Fibroblast of skin of scalp (primary cell): ENCODE measurements around the gene SCAMP5.

ENCODE experiments used
- DNase-seq: peaks from one replicate; pipeline ENCODE4 v3.0.0-alpha.2; 2013

The SCAMP5 gene

DNA sequence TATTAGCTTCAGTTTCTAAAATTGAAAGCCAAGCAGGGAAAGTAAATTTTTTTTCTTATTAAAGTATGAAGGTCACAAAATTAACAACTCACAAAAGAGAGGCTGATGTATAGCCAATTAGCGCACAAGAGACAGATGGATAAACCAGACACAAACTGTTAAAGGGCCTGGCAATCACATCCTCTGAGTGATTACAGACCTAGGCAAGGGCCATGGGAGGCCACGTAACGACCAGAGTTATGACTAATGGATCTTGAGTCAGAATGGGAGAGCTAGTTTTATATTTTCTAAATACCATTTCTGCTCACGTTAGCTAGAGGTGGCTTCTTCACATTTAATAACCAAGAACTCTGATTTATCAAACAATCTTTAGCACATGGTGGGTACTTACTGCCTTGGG, 17.8 kb upstream of the SCAMP5 start:
- DNase-seq = no peak

DNA sequence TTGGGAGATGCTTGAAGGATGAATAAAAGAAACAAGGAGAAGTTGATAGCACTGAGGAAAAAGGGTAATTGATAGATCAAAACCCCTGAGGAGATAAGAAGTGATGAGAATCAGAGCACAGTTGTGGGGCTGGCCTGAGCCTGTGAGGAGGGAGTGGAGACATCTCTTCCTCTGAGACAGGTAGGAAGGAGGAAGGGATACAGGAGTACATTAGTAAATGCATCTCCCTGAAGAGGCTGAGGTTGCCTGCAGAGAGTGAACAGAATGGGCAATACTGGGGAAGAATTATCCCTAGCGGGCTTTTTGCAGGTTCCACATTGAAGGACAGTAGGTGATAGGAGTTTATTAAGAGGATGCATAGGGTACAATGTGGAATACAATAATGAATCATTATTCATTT, 17.3 kb upstream of the SCAMP5 start:
- no peak for DNase-seq

GRCh38 chr15:74978503-74978902, 16.9 kb upstream of the SCAMP5 start:
- DNase-seq = no peak

DNA sequence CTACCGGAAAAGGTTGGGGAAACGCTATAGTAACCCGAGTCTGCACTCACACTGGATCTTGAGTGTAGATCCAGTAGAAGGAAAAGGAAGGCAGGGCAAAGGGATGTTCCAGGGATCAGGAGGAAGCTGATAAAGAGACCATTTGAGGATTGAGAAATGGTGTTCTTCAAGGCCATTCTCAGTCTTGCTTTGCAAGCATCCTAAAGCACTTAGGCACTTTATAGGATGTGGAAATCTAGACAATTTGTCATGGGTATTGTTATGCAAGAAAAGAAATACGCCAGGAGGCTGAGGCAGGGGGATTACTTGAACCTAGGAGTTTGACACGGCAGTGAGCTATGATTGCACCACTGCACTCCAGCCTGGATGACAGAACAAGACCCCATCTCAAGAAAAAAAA, 13.2 kb upstream of the SCAMP5 start:
- DNase-seq = no peak

DNA sequence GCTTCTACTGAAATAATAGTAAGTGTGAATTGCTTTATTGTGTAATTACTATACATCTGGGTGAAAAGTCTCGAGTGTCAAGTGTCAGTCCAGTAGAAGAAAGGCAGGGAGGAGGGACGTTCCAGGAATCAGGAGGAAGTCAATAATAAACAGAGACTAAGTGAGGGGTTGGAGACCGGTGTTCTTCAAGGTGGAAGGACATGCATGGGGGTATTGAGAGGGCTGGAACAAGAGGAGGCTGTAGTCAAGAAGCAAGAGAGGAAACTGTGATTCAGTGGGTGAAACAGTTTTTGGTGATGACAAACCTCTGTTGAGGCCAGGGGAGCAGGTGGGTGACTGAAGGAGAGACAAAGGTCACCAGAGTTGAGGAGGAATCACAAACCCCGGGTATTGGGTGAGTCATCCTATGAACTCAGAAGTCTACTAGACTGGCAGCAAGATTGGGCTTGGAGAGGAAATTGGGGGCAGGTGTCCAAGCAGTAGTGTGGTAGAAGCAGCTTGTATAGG, 11.6 kb upstream of the SCAMP5 start:
- DNase-seq = no peak

DNA sequence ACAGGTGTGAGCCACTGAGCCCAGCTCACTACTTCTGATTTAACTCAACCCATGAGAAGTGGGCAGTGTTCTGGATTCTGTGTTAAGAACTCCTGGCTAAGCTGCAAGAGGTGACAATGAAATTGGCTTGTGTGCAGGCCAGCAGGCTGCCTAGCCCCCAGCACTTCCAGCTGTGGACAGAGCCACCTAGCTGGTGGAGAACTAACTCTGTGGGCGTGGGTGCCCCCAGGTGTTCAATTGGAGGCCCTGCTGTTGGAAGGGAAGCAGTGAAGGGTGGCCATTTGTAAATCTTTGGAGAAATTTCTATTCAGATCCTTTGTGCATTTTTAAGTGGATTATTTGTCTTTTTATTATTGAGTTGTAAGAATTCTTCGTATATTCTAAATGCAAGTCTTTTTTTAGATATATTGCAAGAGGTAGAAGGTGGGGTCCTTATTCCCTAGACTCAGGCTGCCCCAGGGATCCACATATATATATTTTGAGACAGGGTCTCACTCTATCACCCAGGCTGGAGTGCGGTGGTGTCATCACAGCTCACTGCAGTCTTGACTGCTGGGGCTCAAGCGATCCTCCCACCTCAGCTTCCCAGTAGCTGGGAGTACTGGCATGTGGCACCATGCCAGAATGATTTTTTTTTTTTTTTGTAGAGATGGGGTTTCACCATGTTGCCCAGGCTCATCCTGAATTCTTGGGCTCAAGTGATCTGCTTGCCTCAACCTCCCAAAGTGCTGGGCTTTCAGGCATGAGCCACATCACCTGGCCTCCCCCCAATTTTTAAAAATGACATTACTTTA, 7.2 kb upstream of the SCAMP5 start:
- DNase-seq = peak; percentile 8

DNA sequence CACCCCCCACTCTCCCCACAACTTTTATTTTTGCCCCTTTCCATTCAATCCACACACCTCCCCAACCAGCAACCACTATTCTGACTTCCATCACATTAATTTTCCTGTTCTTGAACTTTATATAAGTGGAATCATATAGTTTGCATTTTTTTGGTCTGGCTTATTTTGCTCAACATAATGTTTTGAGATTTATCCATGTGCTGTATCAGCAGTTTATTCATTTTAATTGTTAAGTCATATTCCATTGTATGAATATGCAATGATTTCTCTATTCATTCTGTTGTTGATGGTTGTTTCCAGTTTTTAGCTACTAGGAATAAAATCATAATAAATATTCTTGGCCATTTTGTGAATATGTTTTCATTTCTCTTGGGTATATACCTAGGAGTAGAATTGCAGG, 5.8 kb upstream of the SCAMP5 start:
- no peak for DNase-seq

DNA sequence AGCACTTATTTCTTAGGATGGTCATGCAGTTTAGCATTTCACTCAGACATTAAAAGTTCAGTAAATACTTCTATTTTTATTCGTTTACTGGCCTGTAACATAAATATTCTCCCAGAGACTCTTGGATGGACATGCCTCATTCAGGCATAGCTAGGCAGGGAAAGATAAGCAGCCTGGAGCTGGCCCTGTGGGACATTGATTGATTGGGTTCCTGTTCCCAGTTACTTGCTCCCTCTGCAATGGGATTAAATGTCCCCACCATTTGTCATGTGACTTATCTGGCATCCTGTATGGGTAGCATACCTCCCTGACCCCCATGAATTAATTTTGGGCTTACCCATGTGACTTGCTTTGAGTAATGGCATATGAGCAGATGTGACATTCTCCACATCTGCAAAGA, 2.7 kb upstream of the SCAMP5 start:
- DNase-seq = no peak

DNA sequence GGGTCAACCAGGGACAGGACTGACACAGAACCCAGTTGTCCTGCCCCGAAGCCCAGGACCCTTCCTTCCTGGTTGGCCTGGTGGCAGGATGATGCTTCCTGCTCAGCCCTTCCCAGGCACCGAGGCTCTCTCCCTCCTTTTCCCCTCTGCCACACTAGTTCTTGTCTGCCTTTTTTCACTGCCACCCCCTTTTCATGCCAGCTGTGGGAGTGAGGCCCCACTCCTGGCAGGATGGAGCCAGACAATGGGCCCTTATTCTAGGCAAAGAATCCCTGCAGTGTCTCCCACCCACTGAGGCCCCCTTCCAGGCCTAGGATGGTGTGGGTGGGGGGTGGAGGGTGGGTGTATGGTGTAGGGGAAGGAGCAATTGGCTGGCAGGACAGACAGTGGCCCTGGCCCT, 1.1 kb upstream of the SCAMP5 start:
- no peak for DNase-seq

DNA sequence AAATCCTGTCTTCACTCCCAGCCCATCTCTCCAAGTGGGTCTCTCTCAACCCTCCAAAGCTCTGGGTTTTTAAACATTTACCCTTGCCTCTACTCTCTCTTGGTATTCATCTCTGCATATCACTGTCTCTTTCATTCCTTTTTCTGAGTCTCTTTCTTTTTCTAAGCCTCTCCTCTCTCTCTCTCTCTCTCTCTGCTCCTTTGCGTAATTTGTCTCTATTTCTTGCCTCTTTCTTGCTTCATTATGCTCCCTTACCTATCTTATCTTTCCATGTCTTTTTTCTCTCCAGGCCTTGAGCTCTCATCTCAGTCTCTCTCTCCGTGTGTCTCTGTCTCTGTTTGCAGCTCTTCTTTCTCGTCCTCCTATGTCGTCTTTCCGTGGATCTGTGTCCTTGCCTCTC, 678 bp upstream of the SCAMP5 start:
- no peak for DNase-seq

DNA sequence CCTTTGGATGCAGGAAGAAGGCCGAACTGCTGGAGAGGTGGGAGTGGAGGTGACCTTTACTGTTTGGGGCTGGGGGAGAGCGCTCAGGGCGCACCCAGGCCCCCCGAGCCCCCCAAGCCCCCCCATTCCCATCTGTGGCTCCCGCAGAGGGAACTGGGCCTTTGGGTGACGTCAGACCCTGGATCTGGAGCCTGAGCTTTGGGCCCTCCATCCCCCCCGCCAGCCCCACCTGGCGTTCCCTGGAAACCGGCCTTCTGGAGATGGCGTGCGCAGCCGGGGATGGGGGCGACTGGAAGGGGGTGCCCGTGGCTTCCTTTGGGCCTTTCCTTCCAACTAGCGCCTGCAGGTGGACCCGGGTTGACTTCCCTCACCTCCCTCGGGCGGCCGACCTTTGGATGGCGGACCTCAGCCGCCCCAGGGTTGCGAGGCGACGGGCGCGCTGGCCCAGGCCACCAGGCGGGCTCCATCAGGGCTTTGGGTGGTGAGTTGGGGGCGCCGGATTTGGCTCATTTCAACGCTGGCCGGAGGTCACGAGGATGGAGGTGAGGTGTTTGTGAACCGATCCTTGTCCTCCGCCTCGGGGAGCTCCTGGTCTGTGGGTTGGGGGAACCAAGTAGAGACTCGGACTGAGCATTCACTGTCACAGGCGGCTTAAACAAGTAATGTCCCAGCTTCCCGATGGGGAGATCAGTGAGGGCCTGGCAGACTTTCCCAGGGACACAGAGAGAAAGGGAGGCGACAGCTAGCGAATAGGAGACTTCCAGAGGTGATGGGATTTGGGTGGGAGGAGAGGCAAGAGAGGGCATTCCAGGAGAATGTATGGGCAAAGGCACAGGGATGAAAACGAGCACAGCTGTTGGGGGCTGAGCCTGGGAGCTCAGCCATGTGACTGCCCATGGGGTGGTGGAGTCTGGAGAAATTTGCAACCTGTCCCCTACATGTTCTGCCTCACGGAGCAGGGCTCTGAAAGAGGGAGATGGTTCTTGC, 709 bp downstream of the SCAMP5 start:
- DNase-seq = no peak

DNA sequence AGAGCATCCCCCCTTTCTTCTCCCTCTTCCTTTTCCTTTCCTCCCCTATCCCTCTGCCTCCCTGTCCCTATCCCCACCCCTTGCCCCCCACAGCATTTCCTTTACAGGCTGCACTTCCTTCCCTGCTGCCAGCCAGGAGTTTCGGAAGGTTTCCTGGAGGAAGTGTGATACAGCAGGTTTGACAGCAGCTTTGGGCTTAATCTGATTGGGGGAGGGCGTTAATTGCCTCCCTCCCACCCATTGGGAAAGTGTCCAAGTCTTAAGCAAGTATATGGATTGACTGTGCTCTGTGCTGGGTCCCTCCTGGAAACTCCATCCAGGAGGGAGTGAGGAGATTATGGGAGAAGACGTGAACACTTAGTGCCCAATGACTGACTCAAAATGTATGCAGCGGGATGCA, 1.8 kb downstream of the SCAMP5 start:
- no peak for DNase-seq

DNA sequence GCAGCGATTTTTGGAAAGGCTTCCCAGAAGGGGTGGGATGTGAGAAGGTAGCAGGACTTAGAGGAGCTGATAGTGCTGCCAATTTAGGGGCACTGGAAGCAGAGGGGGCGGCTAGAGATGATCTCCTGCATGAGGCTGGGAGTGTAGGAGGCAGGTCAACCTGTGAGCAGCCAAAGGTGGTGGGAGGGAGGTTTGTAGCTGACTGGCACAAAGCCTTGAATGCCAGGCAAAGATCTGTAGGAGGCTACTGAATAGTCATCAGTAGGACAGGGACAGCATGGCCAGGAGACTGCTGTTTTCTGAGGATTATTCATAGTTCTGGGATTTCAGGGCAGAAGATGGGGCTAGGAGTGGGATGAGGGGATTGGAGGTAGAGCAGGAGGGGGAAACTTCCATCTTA, 2.2 kb downstream of the SCAMP5 start:
- DNase-seq = no peak

DNA sequence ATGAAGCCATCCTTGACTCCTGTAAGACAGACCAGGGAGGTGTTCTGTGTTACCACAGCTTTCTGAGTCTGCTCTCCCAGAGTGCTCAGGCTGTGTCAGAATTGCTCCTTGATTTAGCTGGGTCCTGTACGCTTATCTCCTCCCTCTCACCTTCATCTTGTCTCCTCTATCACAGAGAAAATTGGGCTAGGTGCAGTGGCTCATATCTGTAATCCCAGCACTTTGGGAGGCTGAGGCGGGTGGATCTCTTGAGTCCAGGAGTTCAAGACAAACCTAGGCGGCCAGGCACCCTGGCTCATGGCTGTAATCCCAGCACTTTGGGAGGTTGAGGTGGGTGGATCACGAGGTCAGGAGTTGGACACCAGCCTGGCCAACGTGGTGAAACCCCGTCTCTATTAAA, 5.9 kb downstream of the SCAMP5 start:
- DNase-seq = no peak

DNA sequence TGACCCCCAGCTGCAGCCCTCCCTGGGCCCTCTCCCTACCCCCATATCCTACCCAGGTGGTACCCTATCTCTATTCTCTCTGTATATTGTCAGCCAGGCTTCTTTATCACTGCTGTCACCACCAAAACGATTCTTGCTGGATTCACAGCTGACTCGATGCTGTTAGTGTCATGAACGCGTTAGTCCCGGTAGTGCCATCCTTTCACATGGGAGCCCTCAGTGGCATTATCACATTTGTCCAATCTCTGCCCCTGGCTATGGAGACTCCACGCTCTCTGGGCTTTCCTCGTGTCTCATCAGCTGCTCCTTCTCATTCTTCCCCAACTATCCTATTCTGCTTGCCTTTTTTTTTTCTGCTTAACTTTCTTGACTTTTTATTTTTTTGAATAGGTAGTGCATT, 7.0 kb downstream of the SCAMP5 start:
- DNase-seq = no peak

- no peak for DNase-seq
Measured at GRCh38 chr15:75007216-75007615, 11.9 kb downstream of the SCAMP5 start.

- no peak for DNase-seq
Measured at GRCh38 chr15:75008221-75008625, 12.9 kb downstream of the SCAMP5 start.

- no peak for DNase-seq
Measured at GRCh38 chr15:75008629-75009326, 13.4 kb downstream of the SCAMP5 start.

DNA sequence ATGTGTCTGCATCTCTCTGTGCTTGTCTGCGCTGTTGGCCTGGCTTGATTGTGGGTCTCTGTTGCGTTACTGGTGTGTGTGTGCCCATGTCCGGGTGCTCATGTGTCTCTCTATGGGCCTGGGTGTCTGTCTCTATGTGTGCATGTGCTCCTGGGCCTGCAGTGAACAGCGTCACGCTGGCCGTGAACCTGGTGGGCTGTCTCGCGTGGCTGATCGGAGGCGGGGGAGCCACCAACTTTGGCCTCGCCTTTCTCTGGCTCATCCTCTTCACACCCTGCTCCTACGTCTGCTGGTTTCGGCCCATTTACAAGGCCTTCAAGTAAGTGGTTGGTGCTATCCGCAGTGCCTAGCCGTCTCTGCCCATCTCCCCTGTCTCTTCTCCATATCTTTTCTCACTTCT, 21.1 kb downstream of the SCAMP5 start:
- no peak for DNase-seq

- DNase-seq = no peak
Measured at GRCh38 chr15:75019916-75020315, 24.6 kb downstream of the SCAMP5 start.

GRCh38 chr15:75021341-75021740, 26.0 kb downstream of the SCAMP5 start:
- DNase-seq = no peak

- no peak for DNase-seq
Measured at GRCh38 chr15:75022783-75023180, 27.4 kb downstream of the SCAMP5 start.
